ENCODE data around the gene SF3B5. TPM values are rescaled to one million over a fixed set of nuclear protein-coding genes. Genes with fewer than 3 reads are reported as not detected.

Gene SF3B5
- total and polyA plus RNA-seq, 2 of the 8 experiments (the other 6 are each of a cell fraction or from before 2014, with no cell fraction given) = 195 to 588 TPM

DNA sequence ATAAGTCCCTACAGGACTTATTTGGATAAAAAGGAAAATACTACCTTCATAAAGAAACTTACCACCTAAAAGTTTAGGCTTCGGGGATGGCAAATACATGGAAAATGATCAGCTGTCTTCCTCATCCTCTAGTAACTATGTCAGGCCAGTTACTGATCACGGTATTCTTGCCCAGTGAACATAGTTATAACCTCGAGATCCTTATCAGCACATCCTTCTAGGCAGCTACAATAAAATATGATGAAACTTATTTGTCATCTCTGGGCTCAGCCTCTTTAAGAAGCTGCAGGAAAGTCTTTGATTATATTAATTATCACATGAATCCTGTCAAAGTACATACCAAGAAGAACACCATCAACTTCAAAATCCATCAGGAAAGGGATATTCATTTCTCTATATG is 41.8 kb downstream of the SF3B5 start:
- Histone ChIP-seq H3K36me3 (ENCODE audit: control insufficient read depth in 2 of 4, insufficient read depth in 4 of 4, low read length in 3 of 4) (no peaks in the 10 kb centered on the region), H3K14ac (ENCODE audit: insufficient read length) (no peak overlapping the region), H3K4ac (replicated peaks; ENCODE audit: insufficient read length, low read depth, low read length) (no peak overlapping the region), H3K79me2 (ENCODE audit: control insufficient read depth in 1 of 2, insufficient read depth in 2 of 2, low read length in 2 of 2) (no peaks in the 10 kb centered on the region), H2BK20ac (ENCODE audit: low read length) (no peak overlapping the region), H2AK5ac (ENCODE audit: low read depth, low read length) (no peak overlapping the region), H3K23me2 (ENCODE audit: low read depth, low read length) (no peaks in the 10 kb centered on the region), H4K91ac (replicated peaks; ENCODE audit: insufficient read length, low read length) (no peak overlapping the region), H3K4me2 (ENCODE audit: insufficient read depth in 1 of 2, low read depth in 2 of 2, low read length in 2 of 2) (no peak overlapping the region), H2BK15ac (ENCODE audit: low read length) (no peak overlapping the region), H4K20me1 (replicated peaks in 1 of 2; ENCODE audit: control insufficient read depth in 1 of 2, insufficient read depth in 2 of 2, low read length in 2 of 2) (no peaks in the 10 kb centered on the region), H4K8ac (ENCODE audit: extremely low read depth, insufficient read depth, low read length) (no peak overlapping the region), H2BK120ac (replicated peaks; ENCODE audit: low read depth, low read length) (no peak overlapping the region), H3K4me3 (ENCODE audit: extremely low read depth in 1 of 4, insufficient read depth in 2 of 4, low read depth in 3 of 4, low read length in 4 of 4) (no peak overlapping the region), H3K79me1 (ENCODE audit: low read depth, low read length) (no peaks in the 10 kb centered on the region), H3K9ac (replicated peaks in 1 of 4; ENCODE audit: extremely low read depth in 1 of 4, low read depth in 3 of 4, low read length in 3 of 4) (no peak overlapping the region), H2AFZ (ENCODE audit: low read length) (no peak overlapping the region), H3K27me3 (replicated peaks in 1 of 4; ENCODE audit: control insufficient read depth in 3 of 4, extremely low read depth in 1 of 4, insufficient read depth in 3 of 4, low read length in 3 of 4) (peaks cover 0 to 1% (median 0%) of the 10 kb centered on the region in 4 experiments; a peak in 1 of 7 replicates), H2BK12ac (ENCODE audit: low read depth, low read length) (no peak overlapping the region), H3K9me3 (ENCODE audit: insufficient read depth in 2 of 2, low read depth in 1 of 2, low read length in 1 of 2) (no peaks in the 10 kb centered on the region), H3K23ac (ENCODE audit: insufficient read length) (no peak overlapping the region), H4K5ac (ENCODE audit: insufficient read length, low read depth, low read length) (no peak overlapping the region), H3K27ac (ENCODE audit: low read depth, low read length) (no peak overlapping the region), H3K56ac (replicated peaks; ENCODE audit: insufficient read length, low read depth, low read length) (no peak overlapping the region), H2BK5ac (ENCODE audit: low read depth, low read length) (no peak overlapping the region), H3K18ac (ENCODE audit: extremely low read depth, low read length) (no peak overlapping the region), H3K4me1 (replicated peaks in 1 of 4; ENCODE audit: control insufficient read depth in 3 of 4, insufficient read depth in 4 of 4, low read length in 3 of 4) (no peaks in the 10 kb centered on the region)
- FAIRE-seq = no peak
- DNase-seq (ENCODE audit: low read depth in 1 of 2, low spot score in 2 of 2) = no peak
- 80% methylated on average over 3 of the region's 3 CpGs; no CpG with 5 or more reads in 1 of the 2 experiments for WGBS, 2 experiments (ENCODE audit: extremely low coverage in 1 of 2, insufficient coverage in 1 of 2, insufficient read length in 1 of 2, insufficient replicate concordance in 2 of 2, low coverage in 1 of 2, low lambda C conversion rate in 2 of 2, missing lambda C conversion rate in 1 of 2)
- ChIA-PET CTCF (ENCODE audit: partially characterized antibody) (interaction anchor here (1.0 kb wide), 1 partner anchor 13 kb away, joined by 3 read pairs; no protein-coding TSS in a partner anchor), POLR2A (ENCODE audit: partially characterized antibody) (interaction anchor here (1.2 kb wide), 1 partner anchor 10 kb away, joined by 5 read pairs; no protein-coding TSS in a partner anchor)
- TF ChIP-seq TAF7 (optimal IDR thresholded peaks at IDR 0.05; ENCODE audit: borderline replicate concordance, low read depth, low read length) (no peak), JUN (IDR thresholded peaks at IDR 0.05; ENCODE audit: low read depth, low read length) (no peak), BACH1 (IDR thresholded peaks at IDR 0.05; ENCODE audit: low read length) (no peak), YY1 (IDR thresholded peaks at IDR 0.05; ENCODE audit: low read depth, low read length) (no peak), SP4 (IDR thresholded peaks at IDR 0.05; ENCODE audit: low read length) (no peak), SP2 (IDR thresholded peaks at IDR 0.05; ENCODE audit: low read length) (no peak), SAP30 (IDR thresholded peaks at IDR 0.05; ENCODE audit: insufficient read depth, insufficient replicate concordance, low read length) (no peak), SUZ12 (IDR thresholded peaks at IDR 0.05; ENCODE audit: low read length) (no peak), SIX5 (IDR thresholded peaks at IDR 0.05; ENCODE audit: low read depth, low read length) (no peak), SIN3A (conservative IDR thresholded peaks at IDR 0.05 in 1 of 2, IDR thresholded peaks at IDR 0.05 in 1 of 2; ENCODE audit: low read depth in 1 of 2, low read length in 2 of 2) (no peak), NRF1 (IDR thresholded peaks at IDR 0.05; ENCODE audit: low read depth, low read length) (no peak), RBBP5 (IDR thresholded peaks at IDR 0.05; ENCODE audit: borderline replicate concordance, low read depth, low read length) (no peak), KDM4A (IDR thresholded peaks at IDR 0.05; ENCODE audit: low read depth, low read length, severe bottlenecking) (no peak), BCL11A (IDR thresholded peaks at IDR 0.05; ENCODE audit: low read depth in 2 of 2, low read length in 2 of 2) (no peak)
- TF ChIP-seq, protein P1, sequence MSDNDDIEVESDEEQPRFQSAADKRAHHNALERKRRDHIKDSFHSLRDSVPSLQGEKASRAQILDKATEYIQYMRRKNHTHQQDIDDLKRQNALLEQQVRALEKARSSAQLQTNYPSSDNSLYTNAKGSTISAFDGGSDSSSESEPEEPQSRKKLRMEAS (IDR thresholded peaks at IDR 0.05) = no peak
